Osteoblast (primary cell): ENCODE measurements around the gene ZNF547. TPM values are rescaled to one million over a fixed set of nuclear protein-coding genes. Genes with fewer than 3 reads are reported as not detected.
A peak's percentile ranks its signal among the peaks of the same experiment; 100 is the strongest.

ENCODE experiments used
- DNase-seq: peaks from one replicate; pipeline ENCODE4 v3.0.0; 2011; ENCODE audit warnings: low spot score, mixed read lengths; ENCODE audit not compliant: insufficient read length; ENCODE audit errors: missing footprints
- H2AFZ ChIP-seq: 2 replicates; pipeline ENCODE4 v1.6.0; 2011; ENCODE audit warnings: mild to moderate bottlenecking, low read length
- H3K27ac ChIP-seq: 2 replicates; pipeline ENCODE4 v1.5.1; 2011; ENCODE audit warnings: mild to moderate bottlenecking, low read depth, low read length, moderate library complexity
- H3K27me3 ChIP-seq: 2 replicates; pipeline ENCODE4 v1.6.0; 2012; ENCODE audit warnings: mild to moderate bottlenecking, control low read depth, inconsistent platforms, low read length, moderate library complexity; ENCODE audit not compliant: insufficient read depth
- H3K36me3 ChIP-seq: 2 replicates; pipeline ENCODE4 v1.5.1; 2011; ENCODE audit warnings: mild to moderate bottlenecking, low read length, control low read depth, moderate library complexity; ENCODE audit not compliant: insufficient read depth
- H3K4me1 ChIP-seq: 2 replicates; pipeline ENCODE4 v1.5.1; 2011; ENCODE audit warnings: mild to moderate bottlenecking, low read length, control low read depth, moderate library complexity; ENCODE audit not compliant: insufficient read depth
- H3K4me2 ChIP-seq: 2 replicates; pipeline ENCODE4 v1.6.0; 2011; ENCODE audit warnings: mild to moderate bottlenecking, low read length; ENCODE audit not compliant: insufficient read depth
- H3K4me3 ChIP-seq: fragments of 200-600 bp; sonication (generic); 3 replicates; pipeline ENCODE4 v1.5.1; 2012; ENCODE audit warnings: mild to moderate bottlenecking, low read length, inconsistent platforms; ENCODE audit not compliant: insufficient read depth
- H3K79me2 ChIP-seq: 2 replicates; pipeline ENCODE4 v1.6.0; 2012; ENCODE audit warnings: mild to moderate bottlenecking, low read length, control low read depth, inconsistent platforms; ENCODE audit not compliant: insufficient read depth
- H3K9me3 ChIP-seq: 2 replicates; pipeline ENCODE4 v1.5.1; 2011; ENCODE audit warnings: low read depth, low read length, control low read depth
- H4K20me1 ChIP-seq: 2 replicates; pipeline ENCODE4 v1.6.0; 2012; ENCODE audit warnings: mild to moderate bottlenecking, low read length, control low read depth; ENCODE audit not compliant: insufficient read depth
- CTCF ChIP-seq: IDR thresholded peaks from 2 replicates; pipeline ENCODE4 v1.5.1; 2011; ENCODE audit warnings: mild to moderate bottlenecking, low read depth, low read length, moderate library complexity; ENCODE audit errors: extremely low read depth
- total RNA-seq: library from RNA; depleted of rRNA; stranded (reverse); fragments of >200 nt; gene quantifications from 2 replicates; pipeline ENCODE4 v1.2.3, GENCODE V29; 2012

The ZNF547 gene
- total RNA-seq, 1 donor: 5.1 TPM

- H3K4me1 ChIP-seq: peaks cover 2% of the 10 kb centered on the region
- H3K79me2 ChIP-seq: peaks cover 47% of the 10 kb centered on the region
- no peak overlapping the region for H3K4me3 ChIP-seq
- no peak overlapping the region for H2AFZ ChIP-seq
- DNase-seq: no peak
- H3K36me3 ChIP-seq: peaks cover 54% of the 10 kb centered on the region
- no peak overlapping the region for H3K4me2 ChIP-seq
- no peak for TF ChIP-seq CTCF
- no peaks in the 10 kb centered on the region for H4K20me1 ChIP-seq
- H3K9me3 ChIP-seq: peaks cover 25% of the 10 kb centered on the region
- H3K27me3 ChIP-seq: no peaks in the 10 kb centered on the region
- H3K27ac ChIP-seq: no peak overlapping the region
Measured at GRCh38 chr19:57357406-57357805, 5.9 kb upstream of the ZNF547 start.

GRCh38 chr19:57359300-57359699 lies 4.1 kb upstream of the ZNF547 start:
- DNase-seq: no peak
- no peak overlapping the region for H3K4me2 ChIP-seq
- no peak for TF ChIP-seq CTCF

GRCh38 chr19:57362419-57362818 lies 932 bp upstream of the ZNF547 start:
- DNase-seq: peak; percentile 62
- Histone ChIP-seq H3K27ac (peak overlapping the region; percentile 72), H3K9me3 (peaks cover 5% of the 10 kb centered on the region), H3K4me1 (peaks cover 8% of the 10 kb centered on the region), H3K36me3 (peaks cover 17% of the 10 kb centered on the region), H3K4me3 (peak overlapping the region; percentile 76), H3K27me3 (no peaks in the 10 kb centered on the region), H3K4me2 (peak overlapping the region; percentile 89), H3K79me2 (peaks cover 29% of the 10 kb centered on the region), H4K20me1 (no peaks in the 10 kb centered on the region), H2AFZ (peak overlapping the region; percentile 92)
- TF ChIP-seq CTCF: no peak

More at GRCh38 chr19:57359300-57359699, 4.1 kb upstream of the ZNF547 start:
- H4K20me1 ChIP-seq: no peaks in the 10 kb centered on the region
- H3K27ac ChIP-seq: no peak overlapping the region
- no peak overlapping the region for H2AFZ ChIP-seq
- H3K4me3 ChIP-seq: no peak overlapping the region
- peaks cover 47% of the 10 kb centered on the region for H3K36me3 ChIP-seq
- H3K9me3 ChIP-seq: peaks cover 25% of the 10 kb centered on the region
- peaks cover 7% of the 10 kb centered on the region for H3K4me1 ChIP-seq
- H3K27me3 ChIP-seq: no peaks in the 10 kb centered on the region
- H3K79me2 ChIP-seq: peaks cover 37% of the 10 kb centered on the region

- DNase-seq: peak; percentile 71
- H3K9me3 ChIP-seq: peaks cover under 1% of the 10 kb centered on the region
- H3K27ac ChIP-seq: peak overlapping the region; percentile 55
- H3K4me1 ChIP-seq: peaks cover 8% of the 10 kb centered on the region
- no peaks in the 10 kb centered on the region for H3K27me3 ChIP-seq
- H3K79me2 ChIP-seq: peaks cover 20% of the 10 kb centered on the region
- H3K4me3 ChIP-seq: peak overlapping the region; percentile 76
- peak overlapping the region; percentile 89 for H3K4me2 ChIP-seq
- H4K20me1 ChIP-seq: no peaks in the 10 kb centered on the region
- TF ChIP-seq CTCF: no peak
- H2AFZ ChIP-seq: peak overlapping the region; percentile 73
- H3K36me3 ChIP-seq: peaks cover 7% of the 10 kb centered on the region
Measured at GRCh38 chr19:57363688-57364181, 384 bp downstream of the ZNF547 start.
